Measurements from ENCODE around the gene CALML6.

DNA sequence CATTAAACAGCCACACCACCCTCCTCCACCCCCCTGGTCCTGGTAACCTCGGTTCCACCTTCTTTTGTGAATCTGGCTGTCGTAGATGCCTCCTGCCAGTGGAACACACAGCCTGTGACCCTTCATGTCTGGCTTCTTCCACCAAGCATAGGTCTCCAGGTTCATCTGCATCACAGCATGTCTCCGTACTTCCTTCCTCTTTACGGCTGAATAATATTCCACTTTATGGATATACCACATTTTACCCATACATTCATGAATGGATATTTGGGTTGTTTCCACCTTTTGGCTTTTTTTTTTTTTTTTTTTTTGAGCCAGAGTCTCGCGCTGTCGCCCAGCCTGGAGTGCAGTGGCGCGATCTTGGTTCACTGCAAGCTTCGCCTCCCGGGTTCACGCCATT is 11.8 kb upstream of the CALML6 start:
- TF ChIP-seq, protein P1, sequence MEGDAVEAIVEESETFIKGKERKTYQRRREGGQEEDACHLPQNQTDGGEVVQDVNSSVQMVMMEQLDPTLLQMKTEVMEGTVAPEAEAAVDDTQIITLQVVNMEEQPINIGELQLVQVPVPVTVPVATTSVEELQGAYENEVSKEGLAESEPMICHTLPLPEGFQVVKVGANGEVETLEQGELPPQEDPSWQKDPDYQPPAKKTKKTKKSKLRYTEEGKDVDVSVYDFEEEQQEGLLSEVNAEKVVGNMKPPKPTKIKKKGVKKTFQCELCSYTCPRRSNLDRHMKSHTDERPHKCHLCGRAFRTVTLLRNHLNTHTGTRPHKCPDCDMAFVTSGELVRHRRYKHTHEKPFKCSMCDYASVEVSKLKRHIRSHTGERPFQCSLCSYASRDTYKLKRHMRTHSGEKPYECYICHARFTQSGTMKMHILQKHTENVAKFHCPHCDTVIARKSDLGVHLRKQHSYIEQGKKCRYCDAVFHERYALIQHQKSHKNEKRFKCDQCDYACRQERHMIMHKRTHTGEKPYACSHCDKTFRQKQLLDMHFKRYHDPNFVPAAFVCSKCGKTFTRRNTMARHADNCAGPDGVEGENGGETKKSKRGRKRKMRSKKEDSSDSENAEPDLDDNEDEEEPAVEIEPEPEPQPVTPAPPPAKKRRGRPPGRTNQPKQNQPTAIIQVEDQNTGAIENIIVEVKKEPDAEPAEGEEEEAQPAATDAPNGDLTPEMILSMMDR (IDR thresholded peaks at IDR 0.05) = no peak
- TF ChIP-seq POLR2A (IDR thresholded peaks at IDR 0.05) = no peak

Data from tibial nerve (tissue), 3 donors.